HG03521 (cell line): Measurements from ENCODE around the gene ZNF417.
A peak's percentile ranks its signal among the peaks of the same experiment; 100 is the strongest.
"Not testable (repeated sequence)": the region's sequence is repeated elsewhere in the genome, so short reads cannot be mapped to it uniquely, and the experiment has no call there.

Experiments used
- ATAC-seq: cut with Tn5 transposase; IDR thresholded peaks from one replicate; pipeline ENCODE4 v1.9.1; 2021; ENCODE audit warnings: mild to moderate bottlenecking, moderate library complexity; ENCODE audit not compliant: unreplicated experiment

ZNF417 gene

GRCh38 chr19:57916168-57916995 lies at the start of gene ZNF417:
ZNF417 (minus strand) TSS chr19:57916592; CDS start chr19:57916411, 181 bp downstream.
- peak; percentile 95 for ATAC-seq

- no peak for ATAC-seq
Observed at GRCh38 chr19:57964761-57965160, 48.4 kb upstream of the ZNF417 start.

GRCh38 chr19:57961785-57962184 lies 45.4 kb upstream of the ZNF417 start:
- no peak for ATAC-seq

GRCh38 chr19:57954996-57955395 lies 38.6 kb upstream of the ZNF417 start:
- no peak for ATAC-seq

- no peak for ATAC-seq
Observed at GRCh38 chr19:57949702-57950101, 33.3 kb upstream of the ZNF417 start.

- no peak for ATAC-seq
Observed at GRCh38 chr19:57949296-57949695, 32.9 kb upstream of the ZNF417 start.

- ATAC-seq: peak; percentile 78
Observed at GRCh38 chr19:57947419-57948134, 31.2 kb upstream of the ZNF417 start, which contains the start of gene ZNF256. ZNF256 (minus strand) TSS chr19:57947706; CDS start chr19:57947474, 232 bp downstream.

- ATAC-seq: no peak
Observed at GRCh38 chr19:57947088-57947418, 30.7 kb upstream of the ZNF417 start.

- ATAC-seq: no peak
Observed at GRCh38 chr19:57946316-57946715, 29.9 kb upstream of the ZNF417 start.

GRCh38 chr19:57941593-57941992 lies 25.2 kb upstream of the ZNF417 start:
- no peak for ATAC-seq

GRCh38 chr19:57935731-57936130 lies 19.3 kb upstream of the ZNF417 start:
- no peak for ATAC-seq

GRCh38 chr19:57934820-57935665 lies 18.7 kb upstream of the ZNF417 start, which contains the start of gene ZNF418:
ZNF418 (minus strand) TSS chr19:57935402; CDS start chr19:57933822, 1,580 bp downstream.
- ATAC-seq: no peak

GRCh38 chr19:57927587-57927986 lies 11.2 kb upstream of the ZNF417 start:
- ATAC-seq: no peak

- no peak for ATAC-seq
Observed at GRCh38 chr19:57914531-57914930, 1.9 kb downstream of the ZNF417 start.

GRCh38 chr19:57907394-57907793 lies 9.0 kb downstream of the ZNF417 start:
- ATAC-seq: no peak

GRCh38 chr19:57905258-57905657 lies 11.1 kb downstream of the ZNF417 start:
- no peak for ATAC-seq

- ATAC-seq: no peak
Observed at GRCh38 chr19:57903618-57904184, 12.7 kb downstream of the ZNF417 start.

- ATAC-seq: no peak
Observed at GRCh38 chr19:57900311-57900710, 16.1 kb downstream of the ZNF417 start.

GRCh38 chr19:57890706-57891105 lies 25.7 kb downstream of the ZNF417 start:
- not testable (repeated sequence) for ATAC-seq

GRCh38 chr19:57888560-57889231 lies 27.7 kb downstream of the ZNF417 start, which contains the start of gene ZNF814:
ZNF814 (minus strand) TSS chr19:57889037; CDS start chr19:57888802, 235 bp downstream.
- ATAC-seq: peak; percentile 59
